ENCODE results near the gene BRD3OS. TPM values are rescaled to one million over a fixed set of nuclear protein-coding genes. Genes with fewer than 3 reads are reported as not detected.
A peak's percentile ranks its signal among the peaks of the same experiment; 100 is the strongest.

BRD3OS gene
- total and polyA plus RNA-seq, 2 of the 4 experiments (the other 2 are of a cell fraction) = 15.8 to 20.7 TPM

DNA sequence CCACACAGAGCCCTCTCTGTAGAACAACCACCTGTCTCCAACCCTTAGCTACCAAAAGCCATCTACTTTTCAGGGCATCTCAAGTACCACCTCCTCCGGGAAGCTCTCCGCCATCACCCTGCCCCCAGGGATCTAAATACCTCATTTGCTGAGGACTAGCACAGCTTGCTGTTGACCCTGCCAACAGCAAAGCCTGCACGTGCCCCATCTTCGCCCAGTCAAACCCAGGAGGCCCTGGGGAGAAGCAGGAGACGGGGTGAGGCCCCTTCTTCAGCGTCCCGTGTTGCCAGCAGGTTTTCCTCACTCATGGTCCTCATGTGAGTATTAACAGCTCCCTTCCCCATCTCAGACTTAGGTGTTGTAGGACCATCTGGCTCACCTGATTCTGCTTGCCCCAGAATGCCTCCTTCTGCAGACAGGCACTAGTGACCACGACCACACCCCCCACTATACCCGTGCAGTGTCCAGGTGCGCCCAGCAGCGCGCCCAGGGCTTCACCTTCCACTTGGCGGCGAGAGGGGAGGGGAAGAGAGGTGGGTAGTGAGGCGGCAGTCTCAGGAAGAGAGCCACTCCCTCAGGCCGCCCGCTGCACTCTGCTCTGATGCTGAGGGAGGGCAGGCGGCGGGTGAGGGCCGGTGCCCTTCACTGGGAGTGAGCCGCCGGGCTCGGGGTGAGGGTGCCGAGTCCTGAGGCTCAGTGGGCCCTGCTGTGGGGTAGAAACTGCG lies 44.3 kb upstream of the BRD3OS start:
- ChIA-PET CTCF (no interaction called here), POLR2A (ENCODE audit: unreplicated experiment) (interaction anchor here (0.6 kb wide), 1 partner anchor 266 kb away, joined by 3 read pairs; no protein-coding TSS in a partner anchor)
- H3K9me1 ChIP-seq (ENCODE audit: insufficient read depth, low read length) = peaks cover 18% of the 10 kb centered on the region
- H2BK5ac ChIP-seq (ENCODE audit: low read depth, low read length, poor library complexity, severe bottlenecking) = no peak overlapping the region
- in situ Hi-C loops (cut with MboI; ENCODE audit: low sequenced_read_pairs) (no loop called here), dilution Hi-C loops (cut with HindIII; ENCODE audit: low sequenced_read_pairs, unreplicated experiment) (no loop called here), intact Hi-C loops (cut with micrococcal nuclease) (no loop called here)
- H2BK120ac ChIP-seq (ENCODE audit: low read depth, low read length) = no peak overlapping the region
- no peak overlapping the region for H3K14ac ChIP-seq (replicated peaks; ENCODE audit: low read depth, low read length)
- no peak overlapping the region for H4K8ac ChIP-seq (ENCODE audit: low read depth in 2 of 2, low read length in 2 of 2)
- DNase-seq (no peak), ATAC-seq (ENCODE audit: low read depth) (no peak)
- no peak overlapping the region for H3K9ac ChIP-seq (ENCODE audit: low read depth, low read length)
- H2AFZ ChIP-seq (replicated peaks; ENCODE audit: low read length, poor library complexity) = peak overlapping the region; percentile 62
- H3K4ac ChIP-seq (ENCODE audit: low read depth, low read length) = no peak overlapping the region
- 94% methylated on average over 3 of the region's 25 CpGs; no CpG with 5 or more reads in 1 of the 2 experiments for WGBS, 2 experiments (ENCODE audit: extremely low coverage in 2 of 2, insufficient read length in 1 of 2)
- no peaks in the 10 kb centered on the region for H3K27me3 ChIP-seq (ENCODE audit: control insufficient read depth, insufficient read depth, low read length)
- H3K4me3 ChIP-seq (ENCODE audit: insufficient read depth, low read depth, low read length) = no peak overlapping the region
- H2AK5ac ChIP-seq (ENCODE audit: low read depth, low read length) = no peak overlapping the region; the same call in 1 of the 2 replicates
- H3K18ac ChIP-seq (ENCODE audit: low read depth, low read length) = no peak overlapping the region
- H4K5ac ChIP-seq (ENCODE audit: low read depth, low read length) = no peak overlapping the region
- peaks cover 92% of the 10 kb centered on the region for H4K20me1 ChIP-seq (ENCODE audit: insufficient read depth, low read length)
- no peak overlapping the region for H3K56ac ChIP-seq (ENCODE audit: extremely low read depth, insufficient read depth, low read length)
- no peak overlapping the region for H4K91ac ChIP-seq (ENCODE audit: insufficient read depth, low read depth, low read length)
- peak overlapping the region; percentile 52 for H2AK9ac ChIP-seq (replicated peaks; ENCODE audit: low read depth, low read length, poor library complexity)
- no peak overlapping the region for H2BK15ac ChIP-seq (ENCODE audit: low read depth, low read length)
- H3K4me1 ChIP-seq (ENCODE audit: control insufficient read depth, insufficient read depth, low read length) = peaks cover 25% of the 10 kb centered on the region
- peaks cover 28 to 87% of the 10 kb centered on the region in 2 experiments for H3K79me1 ChIP-seq (ENCODE audit: low read depth in 1 of 2, low read length in 2 of 2)
- H3K4me2 ChIP-seq (ENCODE audit: low read depth, low read length) = no peak overlapping the region
- 0 out of 2 replicates have a peak overlapping the region, but pooled peaks have one; percentile 16 for H3K23ac ChIP-seq (ENCODE audit: low read depth, low read length)
- H2BK20ac ChIP-seq (ENCODE audit: low read depth, low read length) = no peak overlapping the region
- H3K27ac ChIP-seq (ENCODE audit: insufficient read depth, low read length) = no peak overlapping the region
- no peaks in the 10 kb centered on the region for H3K9me3 ChIP-seq (ENCODE audit: control insufficient read depth, insufficient read depth, low read length)
- no TSS peak for BruUV-seq (replicated peaks)
- H3K36me3 ChIP-seq (ENCODE audit: control insufficient read depth, insufficient read depth, low read length) = 0 out of 2 replicates have a peak, but pooled peaks cover 1% of the 10 kb centered on the region
- no peak for TF ChIP-seq BHLHE40 (IDR thresholded peaks at IDR 0.05; ENCODE audit: low read depth, low read length)
- TF ChIP-seq MAZ (IDR thresholded peaks at IDR 0.05; ENCODE audit: borderline replicate concordance, low read depth, low read length) = no peak
- TF ChIP-seq CEBPB (IDR thresholded peaks at IDR 0.05; ENCODE audit: low read depth, low read length) = no peak
- TF ChIP-seq MXI1 (IDR thresholded peaks at IDR 0.05; ENCODE audit: borderline replicate concordance, low read depth, low read length) = no peak
- no peak for TF ChIP-seq RCOR1 (IDR thresholded peaks at IDR 0.05; ENCODE audit: insufficient replicate concordance, low read length)
- no peak for TF ChIP-seq MAFK (IDR thresholded peaks at IDR 0.05; ENCODE audit: low read depth, low read length)
- no peak for TF ChIP-seq RFX5 (IDR thresholded peaks at IDR 0.05; ENCODE audit: low read depth, low read length)
- no peak for TF ChIP-seq NFE2L2 (IDR thresholded peaks at IDR 0.05; ENCODE audit: low read depth, low read length)
- no peak for TF ChIP-seq FOS (IDR thresholded peaks at IDR 0.05; ENCODE audit: low read depth, low read length)
- TF ChIP-seq USF2 (IDR thresholded peaks at IDR 0.05; ENCODE audit: low read depth, low read length) = no peak
- TF ChIP-seq ELK1 (IDR thresholded peaks at IDR 0.05; ENCODE audit: borderline replicate concordance, low read depth, low read length) = no peak
- no peak for TF ChIP-seq CTCF (conservative IDR thresholded peaks at IDR 0.05; ENCODE audit: low read depth, low read length)
- TF ChIP-seq RAD21 (IDR thresholded peaks at IDR 0.05; ENCODE audit: low read length) = no peak
- no peak for TF ChIP-seq POLR2A (IDR thresholded peaks at IDR 0.05; ENCODE audit: low read depth, low read length)
- no peak for TF ChIP-seq CHD1 (IDR thresholded peaks at IDR 0.05; ENCODE audit: low read depth, low read length)
